CD4-positive, alpha-beta T cell treated with Interleukin-10 for 1 hour (primary cell): ENCODE data around the gene MED16.
"Not testable (repeated sequence)": the region's sequence is repeated elsewhere in the genome, so short reads cannot be mapped to it uniquely, and the experiment has no call there.

Experiments
- DNase-seq: peaks from one replicate; pipeline ENCODE4 v3.0.0-alpha.2; 2020

MED16 gene

DNA sequence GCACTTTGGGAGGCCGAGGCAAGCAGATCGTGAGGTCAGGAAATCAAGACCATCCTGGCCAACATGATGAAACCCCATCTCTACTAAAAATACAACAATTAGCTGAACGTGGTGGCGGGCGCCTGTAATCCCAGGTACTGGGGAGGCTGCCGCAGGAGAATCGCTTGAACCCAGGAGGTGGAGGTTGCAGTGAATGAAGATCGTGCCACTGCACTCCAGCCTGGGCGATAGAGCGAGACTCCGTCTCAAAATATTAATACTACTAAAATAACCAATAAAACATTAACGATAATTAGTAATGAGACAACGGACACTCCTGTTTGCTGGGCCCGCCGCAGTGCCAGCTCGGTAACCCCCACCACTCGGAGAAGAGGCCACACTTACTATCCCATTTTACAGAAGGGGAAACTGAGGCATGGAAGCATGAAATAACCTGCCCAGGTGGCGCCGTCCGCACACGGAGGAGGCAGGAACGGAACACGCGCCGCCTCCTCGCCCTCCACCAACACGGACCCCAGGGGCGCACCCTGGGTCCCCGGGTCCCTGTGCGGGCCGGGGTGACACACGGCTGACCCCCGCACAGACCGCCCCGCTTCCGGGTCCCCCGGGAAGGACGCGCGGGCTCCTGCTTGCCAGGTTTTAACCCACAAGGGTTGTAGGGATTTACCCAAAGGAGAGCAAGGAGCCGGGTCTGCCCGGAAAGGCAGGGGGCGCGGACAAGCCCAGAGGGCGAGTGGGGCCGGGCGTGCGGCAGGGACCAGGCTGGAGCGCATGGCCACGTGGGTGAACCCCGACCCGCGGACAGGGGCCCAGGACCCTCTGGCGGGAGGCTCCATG is 18.4 kb upstream of the MED16 start:
- DNase-seq: no peak

- peak; percentile 52 for DNase-seq
These were observed 14.3 kb upstream of the MED16 start for GRCh38 chr19:907183-907853.

- DNase-seq: peak; percentile 65
These were observed 13.5 kb upstream of the MED16 start for GRCh38 chr19:906480-906879.

- DNase-seq: no peak
These were observed 11.6 kb upstream of the MED16 start for GRCh38 chr19:904545-904944.

- DNase-seq: no peak
These were observed 10.3 kb upstream of the MED16 start for GRCh38 chr19:903266-903797.

DNA sequence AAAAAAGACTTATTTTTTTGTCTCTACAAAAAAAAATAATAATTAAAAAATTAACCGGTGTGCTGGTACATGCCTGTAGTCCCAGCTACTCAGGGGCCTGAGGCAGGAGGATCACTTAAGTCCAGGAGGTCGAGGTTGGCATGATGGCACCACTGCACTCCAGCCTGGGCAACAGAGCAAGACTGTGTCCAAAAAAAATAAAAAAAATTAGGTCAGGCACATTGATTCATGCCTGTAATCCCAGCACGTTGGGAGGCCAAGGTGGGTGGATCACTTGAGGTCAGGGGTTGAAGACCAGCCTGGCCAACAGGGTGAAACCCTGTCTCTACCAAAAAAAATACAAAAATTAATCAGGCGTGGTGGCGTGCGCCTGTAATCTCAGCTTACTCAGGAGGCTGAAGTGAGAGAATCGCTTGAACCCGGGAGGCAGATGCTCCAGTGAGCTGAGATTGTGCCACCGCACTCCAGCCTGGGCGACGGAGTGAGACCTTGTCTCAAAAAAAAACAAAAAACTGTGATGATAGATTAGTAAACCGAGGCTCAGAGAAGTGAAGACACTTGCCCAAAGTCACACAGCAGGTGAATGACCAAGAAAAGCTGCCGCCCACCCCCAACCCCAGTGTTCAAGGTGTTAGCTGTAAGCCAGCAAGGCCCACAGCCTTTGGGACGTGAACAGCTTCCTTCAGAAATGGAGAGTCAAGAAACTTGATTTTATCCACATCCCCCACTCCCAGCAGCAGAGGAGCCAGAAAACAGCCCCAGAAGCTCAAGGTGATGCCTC is 9.6 kb upstream of the MED16 start:
- no peak for DNase-seq

DNA sequence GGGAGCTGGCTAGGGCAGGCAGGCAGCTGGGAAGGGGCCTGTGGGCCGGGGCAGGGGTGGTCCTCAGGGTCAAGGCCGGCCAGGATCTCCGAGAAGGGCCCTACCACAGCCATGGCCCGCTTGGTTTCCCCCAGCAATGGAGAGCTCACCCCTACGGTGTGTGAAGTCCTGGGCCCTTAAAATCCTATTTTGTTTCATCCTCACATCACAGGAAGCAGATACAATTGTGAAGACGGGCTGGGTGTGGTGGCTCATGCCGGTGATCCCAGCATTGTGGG is 9.0 kb upstream of the MED16 start:
- no peak for DNase-seq

- DNase-seq: no peak
These were observed 8.5 kb upstream of the MED16 start for GRCh38 chr19:901216-902092.

DNA sequence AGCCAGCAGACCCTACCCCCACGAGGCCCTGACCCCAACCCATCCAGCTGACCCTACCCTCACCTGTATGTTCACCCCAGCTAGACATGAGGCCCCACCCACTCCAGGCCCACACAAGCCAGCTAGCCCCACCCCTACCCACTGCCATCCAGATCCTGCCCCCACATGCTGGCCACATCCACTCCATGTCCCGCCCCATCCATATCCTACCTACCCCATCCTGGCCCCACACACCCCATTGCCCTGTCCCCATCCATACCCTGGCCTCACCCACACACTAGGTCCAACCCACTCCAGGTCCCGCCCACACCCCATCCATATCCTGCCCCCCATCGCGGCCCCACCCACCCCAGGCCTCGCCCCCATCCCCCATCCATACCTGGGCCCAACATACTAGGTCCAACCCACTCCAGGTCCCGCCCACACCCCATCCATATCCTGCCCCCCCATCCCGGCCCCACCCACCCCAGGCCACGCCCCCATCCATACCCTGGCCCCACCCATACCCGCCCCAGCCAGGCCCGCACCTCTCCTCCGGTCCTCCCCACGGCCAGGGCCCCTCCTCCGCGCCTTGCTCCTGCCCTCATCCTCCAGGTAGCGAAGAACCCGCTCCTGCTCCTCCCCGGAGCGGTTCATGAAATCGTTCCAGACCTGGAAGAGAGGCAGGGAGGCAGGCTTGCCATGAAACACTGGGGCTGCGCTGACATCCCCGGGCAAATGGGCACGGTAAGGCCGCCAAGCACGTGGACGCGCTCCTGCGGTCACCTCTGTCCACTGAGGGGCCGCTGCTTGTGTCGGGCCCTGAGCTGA is 7.5 kb upstream of the MED16 start:
- peak; percentile 63 for DNase-seq

- no peak for DNase-seq
These were observed 7.0 kb upstream of the MED16 start for GRCh38 chr19:900043-900301.

DNA sequence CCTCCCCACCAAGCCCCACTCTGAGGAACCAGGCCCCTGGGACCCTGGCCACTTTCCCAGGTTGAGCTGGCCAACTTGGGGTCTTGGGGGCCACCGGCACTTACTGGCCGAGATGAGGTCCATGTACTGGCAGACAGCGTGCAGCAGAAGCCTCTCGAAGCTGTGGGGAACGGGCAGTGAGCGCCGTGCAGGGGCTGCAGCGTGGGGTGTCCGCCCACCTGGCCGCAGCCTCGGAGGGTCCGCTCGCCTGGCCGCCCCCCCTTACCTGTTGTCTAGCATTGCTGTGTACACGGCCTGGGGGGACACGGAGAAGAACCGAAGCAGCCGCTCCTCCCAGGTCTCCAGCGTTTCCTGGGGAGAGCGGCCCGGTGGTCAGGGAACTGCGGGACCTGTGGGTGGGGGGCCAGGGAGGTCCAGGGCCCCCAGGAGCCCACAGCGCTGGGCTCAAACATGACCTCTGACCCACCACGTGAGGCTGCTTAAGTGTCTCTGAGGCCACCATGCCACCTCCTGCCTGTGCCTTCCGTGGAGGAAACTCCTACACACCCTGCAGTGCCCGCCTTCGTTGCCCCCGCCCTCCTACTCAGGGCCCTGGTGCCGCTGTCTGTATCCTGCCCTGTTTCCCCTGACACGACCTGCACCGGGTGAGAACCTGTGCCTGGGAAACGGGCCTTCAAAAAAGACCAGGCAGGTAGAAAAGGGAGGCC is 6.5 kb upstream of the MED16 start:
- DNase-seq: no peak

- DNase-seq: no peak
These were observed 5.7 kb upstream of the MED16 start for GRCh38 chr19:898663-899062.

GRCh38 chr19:897442-898039 is 4.6 kb upstream of the MED16 start:
- no peak for DNase-seq

DNA sequence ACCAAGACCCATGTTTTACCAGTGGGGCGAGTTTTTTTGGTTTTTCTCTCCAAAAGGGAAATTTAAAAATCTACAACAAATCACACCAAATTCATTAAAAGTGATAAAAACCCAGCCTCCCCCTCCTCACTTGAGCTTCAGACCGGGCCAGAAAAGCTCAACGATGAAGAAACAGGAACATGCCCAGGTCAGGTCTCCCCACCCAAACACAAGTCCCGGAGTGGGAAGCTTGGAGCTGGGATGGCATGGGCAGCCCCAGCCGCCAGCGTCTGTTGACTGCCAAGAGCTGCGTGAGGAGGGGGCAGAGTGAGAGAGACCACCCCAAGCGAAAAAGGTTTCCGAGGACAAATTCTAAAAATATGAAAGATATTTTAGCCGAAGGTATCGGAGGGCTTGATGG is 4.0 kb upstream of the MED16 start:
- no peak for DNase-seq

DNA sequence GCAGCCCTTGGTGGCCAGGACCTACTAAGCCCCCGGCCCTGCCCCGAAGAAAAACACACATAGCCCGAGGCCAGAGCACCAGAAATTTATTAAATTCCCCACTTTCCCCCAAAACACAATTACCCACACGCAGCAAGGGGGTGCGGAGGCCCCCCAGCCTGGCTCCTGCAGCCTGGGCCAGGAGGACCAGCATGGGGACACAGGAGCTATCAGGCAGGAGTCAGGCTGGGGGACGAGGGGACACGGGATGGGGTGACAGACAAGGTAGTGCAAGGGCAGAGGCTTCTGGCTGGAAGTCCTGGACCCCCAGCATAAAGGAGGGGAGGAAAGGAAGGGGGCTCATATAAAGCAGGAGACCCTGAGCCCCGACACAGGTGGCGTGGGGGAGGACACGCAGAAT is 3.4 kb upstream of the MED16 start:
- DNase-seq: no peak

DNA sequence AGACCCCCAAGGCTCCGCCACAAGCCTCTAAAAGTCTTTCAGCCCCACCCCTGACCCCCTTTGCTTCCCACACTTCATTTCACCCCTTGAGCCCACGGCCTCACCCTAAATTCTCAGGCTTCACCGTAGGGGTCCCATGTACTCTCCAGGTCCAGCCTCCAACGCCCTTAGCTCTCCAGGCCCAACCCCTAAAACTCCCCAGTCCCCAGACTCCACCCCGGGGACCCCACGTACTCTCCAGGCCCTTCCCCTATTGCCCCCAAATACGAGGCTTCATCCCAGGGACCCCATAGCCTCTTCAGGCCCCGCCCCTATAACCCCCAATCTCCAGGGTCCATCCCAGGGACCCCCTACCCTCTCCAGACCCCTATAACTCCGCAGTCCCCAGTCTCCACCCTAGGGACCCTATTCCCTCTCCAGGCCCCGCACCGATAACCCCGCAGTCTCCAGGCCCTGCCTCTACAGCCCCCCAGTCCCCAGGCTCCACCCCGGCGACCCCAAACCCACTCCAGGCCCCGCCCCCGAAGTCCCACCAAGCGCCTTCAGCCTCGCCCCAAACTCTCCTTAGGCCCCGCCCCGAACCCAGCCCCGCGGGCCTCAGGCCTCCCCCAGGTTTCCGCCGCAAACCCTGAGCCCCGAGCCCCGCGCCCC is 619 bp downstream of the MED16 start:
- no peak for DNase-seq

DNA sequence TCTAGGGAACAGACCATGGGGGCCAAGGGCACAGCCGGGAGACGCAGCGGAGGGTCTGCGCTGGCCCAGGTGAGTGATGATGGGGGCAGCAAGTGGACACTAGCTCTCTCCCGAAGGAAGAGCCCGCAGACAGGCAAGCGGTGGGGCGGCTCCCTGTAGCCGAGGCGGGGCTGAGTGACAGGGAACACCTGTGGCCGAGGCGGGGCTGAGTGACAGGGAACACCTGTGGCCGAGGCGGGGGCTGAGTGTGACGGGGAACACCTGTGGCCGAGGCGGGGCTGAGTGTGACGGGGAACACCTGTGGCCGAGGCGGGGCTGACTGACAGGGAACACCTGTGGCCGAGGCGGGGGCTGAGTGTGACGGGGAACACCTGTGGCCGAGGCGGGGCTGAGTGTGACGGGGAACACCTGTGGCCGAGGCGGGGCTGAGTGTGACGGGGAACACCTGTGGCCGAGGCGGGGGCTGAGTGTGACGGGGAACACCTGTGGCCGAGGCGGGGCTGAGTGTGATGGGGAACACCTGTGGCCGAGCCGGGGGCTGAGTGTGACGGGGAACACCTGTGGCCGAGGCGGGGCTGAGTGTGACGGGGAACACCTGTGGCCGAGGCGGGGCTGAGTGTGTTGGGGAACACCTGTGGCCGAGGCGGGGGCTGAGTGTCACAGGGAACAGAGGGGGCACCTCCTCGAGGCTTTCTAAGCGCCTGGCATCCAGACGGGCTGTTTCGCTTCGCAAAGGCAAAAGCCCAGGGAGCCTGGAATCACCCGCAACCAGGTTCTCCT is 1.4 kb downstream of the MED16 start:
- not testable (repeated sequence) for DNase-seq

DNA sequence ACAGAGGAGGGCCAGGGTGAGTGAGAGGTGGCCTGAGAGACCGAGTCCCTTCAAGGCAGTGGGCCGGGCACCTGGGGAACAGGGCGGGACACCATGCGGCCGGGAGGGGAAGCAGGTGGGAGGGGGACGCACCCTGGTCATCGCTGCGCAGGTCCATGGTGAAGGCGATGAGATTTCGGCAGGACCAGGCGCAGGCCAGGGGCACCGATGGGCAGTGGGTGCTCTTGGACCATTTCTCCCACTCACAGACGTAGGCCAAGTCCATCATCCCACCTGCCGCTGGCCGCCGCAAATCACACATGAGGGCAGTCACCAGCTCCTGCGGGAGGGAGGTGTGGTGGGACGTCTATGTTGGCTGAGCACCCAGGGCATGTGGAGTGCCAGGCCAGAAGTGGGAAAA is 2.2 kb downstream of the MED16 start:
- no peak for DNase-seq

DNA sequence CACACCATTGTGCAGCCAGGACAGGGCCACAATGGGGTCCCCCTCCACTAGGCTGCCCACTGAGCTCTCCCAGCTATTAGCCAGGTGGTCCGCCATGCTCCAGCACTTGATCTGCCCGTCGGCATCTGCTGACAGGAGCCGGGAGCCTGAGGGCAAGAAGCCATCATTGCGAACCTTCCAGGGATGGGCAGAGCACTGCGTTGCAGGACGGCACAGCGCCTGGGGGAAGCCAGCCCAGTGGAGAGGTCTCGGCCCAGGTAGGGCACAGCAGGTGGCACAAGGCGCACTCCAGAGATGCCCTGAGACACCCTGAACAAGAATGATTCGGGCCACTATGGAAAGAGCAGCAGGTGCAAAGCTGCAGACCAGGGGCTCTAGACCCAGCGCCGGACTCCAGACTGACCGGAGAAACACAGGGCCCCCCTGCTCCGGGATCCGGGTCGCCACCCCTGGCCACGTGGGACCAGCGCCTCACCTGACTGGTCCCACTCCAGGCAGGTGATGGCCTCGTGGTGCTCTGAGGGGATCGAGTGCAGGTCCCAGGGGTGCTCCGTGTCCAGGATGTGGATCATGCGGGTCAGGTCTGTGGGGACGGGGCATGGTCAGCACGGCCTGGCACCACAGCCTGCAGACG is 3.2 kb downstream of the MED16 start:
- DNase-seq: no peak
